Measurements from ENCODE around the gene SMLR1. TPM values are rescaled to one million over a fixed set of nuclear protein-coding genes. Genes with fewer than 3 reads are reported as not detected.

The SMLR1 gene
- total and polyA plus RNA-seq, 4 donors: 20.8 to 65.2 (median 39.6) TPM

GRCh38 chr6:130853555-130854183, 26.5 kb downstream of the SMLR1 start:
- Histone ChIP-seq H3K27ac (ENCODE audit: low read depth in 1 of 2, low read length in 2 of 2) (peak overlapping the region in 1 of 2 donors; percentile 42), H3K9me3 (ENCODE audit: control insufficient read depth in 4 of 4, low read length in 3 of 4) (no peaks in the 10 kb centered on the region), H3K9ac (ENCODE audit: low read depth in 1 of 2, low read length in 2 of 2) (no peak overlapping the region), H3K4me3 (ENCODE audit: low read depth in 1 of 3, low read length in 3 of 3) (no peak overlapping the region), H3K27me3 (ENCODE audit: control insufficient read depth in 4 of 4, insufficient read depth in 4 of 4, low read length in 3 of 4) (no peaks in the 10 kb centered on the region), H3K4me1 (ENCODE audit: control insufficient read depth in 4 of 4, insufficient read depth in 4 of 4, low read length in 3 of 4) (peaks cover 10 to 36% (median 33%) of the 10 kb centered on the region in 4 donors), H3K36me3 (ENCODE audit: control insufficient read depth in 4 of 4, insufficient read depth in 3 of 4, low read depth in 1 of 4, low read length in 3 of 4) (no peaks in the 10 kb centered on the region)
- 31% methylated on average over 5 of the region's 5 CpGs for WGBS
- no peak for DNase-seq (ENCODE audit: low spot score)
- TF ChIP-seq FOXA1 (IDR thresholded peaks at IDR 0.05) (no peak), ATF3 (IDR thresholded peaks at IDR 0.05) (no peak), RAD21 (IDR thresholded peaks at IDR 0.05) (peak; percentile 16 to 29), EGR1 (IDR thresholded peaks at IDR 0.05; ENCODE audit: low read depth in 2 of 2) (no peak), HNF4A (conservative IDR thresholded peaks at IDR 0.05) (peak; percentile 78 to 82), NR2F2 (IDR thresholded peaks at IDR 0.05) (no peak), RXRA (IDR thresholded peaks at IDR 0.05) (peak; percentile 76 to 77), ZBTB33 (IDR thresholded peaks at IDR 0.05) (peak; percentile 34), SP1 (IDR thresholded peaks at IDR 0.05) (peak; percentile 68), YY1 (IDR thresholded peaks at IDR 0.05) (peak; percentile 52), HNF4G (IDR thresholded peaks at IDR 0.05) (no peak), JUND (IDR thresholded peaks at IDR 0.05) (peak in 1 of 2 donors; percentile 54), REST (IDR thresholded peaks at IDR 0.05) (no peak), CTCF (IDR thresholded peaks at IDR 0.05; ENCODE audit: low read depth, low read length, missing input control) (no peak), MAX (IDR thresholded peaks at IDR 0.05) (peak; percentile 30), FOXA2 (IDR thresholded peaks at IDR 0.05) (no peak), TAF1 (conservative IDR thresholded peaks at IDR 0.05) (no peak), GABPA (IDR thresholded peaks at IDR 0.05 in 1 of 2, conservative IDR thresholded peaks at IDR 0.05 in 1 of 2) (no peak)

Measured in liver (tissue), 9 donors.